Choroid plexus epithelial cell (primary cell): ENCODE data around the gene FPGS.

Experiments
- DNase-seq: peaks from one replicate; pipeline ENCODE4 v3.0.0-alpha.2; 2010; ENCODE audit warnings: low read depth
- H3K4me3 ChIP-seq: 2 replicates; pipeline ENCODE4 v1.5.1; 2011; ENCODE audit warnings: low read depth, mild to moderate bottlenecking, control low read depth, low read length, moderate library complexity
- CTCF ChIP-seq: conservative IDR thresholded peaks from 2 replicates; pipeline ENCODE4 v1.5.1; 2011; ENCODE audit warnings: low read depth, mild to moderate bottlenecking, control low read depth, inconsistent platforms, low read length, moderate library complexity

Gene FPGS

GRCh38 chr9:127857278-127857677 is 54.6 kb downstream of the FPGS start:
- DNase-seq: no peak
- no peak overlapping the region for H3K4me3 ChIP-seq
- no peak for TF ChIP-seq CTCF

GRCh38 chr9:127858041-127858512 is 55.4 kb downstream of the FPGS start:
- DNase-seq: no peak
- H3K4me3 ChIP-seq: no peak overlapping the region
- no peak for TF ChIP-seq CTCF

GRCh38 chr9:127860260-127860659 is 57.6 kb downstream of the FPGS start:
- no peak overlapping the region for H3K4me3 ChIP-seq
- DNase-seq: no peak
- TF ChIP-seq CTCF: no peak

- DNase-seq: no peak
- H3K4me3 ChIP-seq: no peak overlapping the region
- TF ChIP-seq CTCF: no peak
Observed at GRCh38 chr9:127860779-127861178, 58.1 kb downstream of the FPGS start.

- no peak overlapping the region for H3K4me3 ChIP-seq
- DNase-seq: no peak
Observed at GRCh38 chr9:127862075-127863011, 59.7 kb downstream of the FPGS start.

GRCh38 chr9:127863191-127863621 is 60.5 kb downstream of the FPGS start:
- H3K4me3 ChIP-seq: no peak overlapping the region
- no peak for TF ChIP-seq CTCF
- no peak for DNase-seq

More at GRCh38 chr9:127862075-127863011, 59.7 kb downstream of the FPGS start:
- TF ChIP-seq CTCF: no peak
